H1 (cell line): Measurements from ENCODE around the gene ERCC6L. TPM values are rescaled to one million over a fixed set of nuclear protein-coding genes. Genes with fewer than 3 reads are reported as not detected.

Source experiments
- ATF2 ChIP-seq: IDR thresholded peaks from 2 replicates; pipeline ENCODE4 v1.6.1; 2012; ENCODE audit warnings: low read length, inconsistent platforms
- ATF3 ChIP-seq: IDR thresholded peaks from 2 replicates; pipeline ENCODE4 v1.6.1; 2011; ENCODE audit warnings: low read depth, mild to moderate bottlenecking, low read length; ENCODE audit not compliant: insufficient read depth
- KDM5A ChIP-seq: fragments of 200-600 bp; IDR thresholded peaks from 2 replicates; pipeline ENCODE4 v1.7.1; 2012; ENCODE audit warnings: mild to moderate bottlenecking, low read length, inconsistent platforms, mixed read lengths
- SP1 ChIP-seq: IDR thresholded peaks from 2 replicates; pipeline ENCODE4 v1.6.1; 2011; ENCODE audit warnings: low read depth, low read length
- polyA plus RNA-seq, 7 experiments: library from polyadenylated mRNA; depleted of rRNA in 3 of 7; stranded (reverse) in 5 of 7; unstranded in 2 of 7; fragments of >200 nt in 5 of 7; fragments of 200-250 nt in 2 of 7; gene quantifications; 1 replicate in 5 of 7; 2 replicates in 1 of 7; 4 replicates in 1 of 7; pipeline versions ENCODE4 v1.2.1 to v1.2.3, GENCODE V29; 2011 to 2013; ENCODE audit warnings: missing spikeins in 2 of 7, mixed read lengths in 2 of 7
- total RNA-seq: library from RNA; stranded (reverse); fragmentation: NEBNext Ultra II Directional; extraction: Animal tissue kit (Norgen Biotek cat#: 25700); gene quantifications from 2 replicates; pipeline ENCODE4 v1.2.1, GENCODE V29; 2021

ERCC6L gene
- total and polyA plus RNA-seq, 2 of the 8 experiments (the other 6 are each of a cell fraction or from before 2014, with no cell fraction given), result 4.0 to 23.9 TPM

- TF ChIP-seq ATF2 (no peak), SP1 (no peak), KDM5A (no peak), ATF3 (no peak)
Measured at GRCh38 chrX:72205706-72206105, 33.1 kb downstream of the ERCC6L start (continued).
